Hepatocyte (in vitro differentiated cells): ENCODE measurements around the gene TNFAIP2. TPM values are rescaled to one million over a fixed set of nuclear protein-coding genes. Genes with fewer than 3 reads are reported as not detected.
A peak's percentile ranks its signal among the peaks of the same experiment; 100 is the strongest.
"Not testable (repeated sequence)": the region's sequence is repeated elsewhere in the genome, so short reads cannot be mapped to it uniquely, and the experiment has no call there.

Source experiments
- DNase-seq: peaks from one replicate; pipeline ENCODE4 v3.0.0-alpha.2; 2016; ENCODE audit warnings: low spot score
- H2AFZ ChIP-seq: fragments of 200-600 bp; sonication (generic); 2 replicates; pipeline ENCODE4 v1.6.0; 2016; ENCODE audit warnings: antibody characterized with exemption, mild to moderate bottlenecking
- H3K27ac ChIP-seq: fragments of 200-600 bp; sonication (generic); 2 replicates; pipeline ENCODE4 v1.5.1; 2016; ENCODE audit warnings: mild to moderate bottlenecking
- H3K27me3 ChIP-seq: fragments of 200-600 bp; sonication (generic); 2 replicates; pipeline ENCODE4 v1.6.1; 2016
- H3K36me3 ChIP-seq: fragments of 200-600 bp; sonication (generic); replicated peaks from 2 replicates; pipeline ENCODE4 v1.5.1; 2016; ENCODE audit warnings: low read depth; ENCODE audit not compliant: insufficient read depth
- H3K4me1 ChIP-seq: fragments of 200-600 bp; sonication (generic); 2 replicates; pipeline ENCODE4 v1.5.1; 2016; ENCODE audit warnings: mild to moderate bottlenecking, moderate library complexity; ENCODE audit not compliant: insufficient read depth
- H3K4me2 ChIP-seq: fragments of 200-600 bp; sonication (generic); 2 replicates; pipeline ENCODE4 v1.6.0; 2016
- H3K4me3 ChIP-seq: fragments of 200-600 bp; sonication (generic); 2 replicates; pipeline ENCODE4 v1.5.1; 2016; ENCODE audit warnings: mild to moderate bottlenecking
- H3K79me2 ChIP-seq: fragments of 200-600 bp; sonication (generic); 2 replicates; pipeline ENCODE4 v1.6.0; 2017; ENCODE audit warnings: mild to moderate bottlenecking
- H3K9me2 ChIP-seq: fragments of 200-600 bp; sonication (generic); replicated peaks from 2 replicates; pipeline ENCODE4 v1.6.0; 2017; ENCODE audit warnings: mild to moderate bottlenecking; ENCODE audit not compliant: insufficient read depth
- H3K9me3 ChIP-seq: fragments of 200-600 bp; sonication (generic); 2 replicates; pipeline ENCODE4 v1.5.1; 2016; ENCODE audit warnings: low read depth, mild to moderate bottlenecking
- H4K20me1 ChIP-seq: fragments of 200-600 bp; sonication (generic); 2 replicates; pipeline ENCODE4 v1.6.0; 2016; ENCODE audit warnings: mild to moderate bottlenecking; ENCODE audit not compliant: insufficient read depth, poor library complexity, severe bottlenecking
- EZH2 ChIP-seq: fragments of 200-600 bp; sonication (generic); IDR thresholded peaks from 2 replicates; pipeline ENCODE4 v1.6.1; 2016; ENCODE audit warnings: antibody characterized with exemption, mild to moderate bottlenecking, borderline replicate concordance
- EZH2phosphoT487 ChIP-seq: fragments of 200-600 bp; sonication (generic); IDR thresholded peaks from one replicate; pipeline ENCODE4 v1.6.1; 2018; ENCODE audit warnings: antibody characterized with exemption, mild to moderate bottlenecking, low read depth, moderate library complexity; ENCODE audit not compliant: unreplicated experiment, severe bottlenecking
- WGBS: methylation state at CpG from one replicate; pipeline ENCODE4 v1.1.6; 2016; ENCODE audit warnings: low lambda C conversion rate; ENCODE audit errors: missing lambda C conversion rate; 5-methylcytosine and 5-hydroxymethylcytosine counted together
- polyA plus RNA-seq: library from polyadenylated mRNA; unstranded; fragments of >200 nt; fragmentation: Nextera tagmentation; extraction: Ambion mirVana; gene quantifications from 2 replicates; pipeline ENCODE4 v1.2.1, GENCODE V29; 2016
- total RNA-seq: library from RNA; depleted of rRNA; stranded (reverse); fragments of >200 nt; gene quantifications from 2 replicates; pipeline ENCODE4 v1.2.3, GENCODE V29; 2014
- TF ChIP-seq, protein P1 (sequence below): fragments of 200-600 bp; sonication (generic); IDR thresholded peaks from 2 replicates; pipeline ENCODE4 v1.5.1; 2016; ENCODE audit warnings: antibody characterized with exemption, mild to moderate bottlenecking; ENCODE audit not compliant: poor library complexity

TNFAIP2 gene
- total and polyA plus RNA-seq, 2 experiments from 2014 or later = 14.2 to 16.0 TPM

DNA sequence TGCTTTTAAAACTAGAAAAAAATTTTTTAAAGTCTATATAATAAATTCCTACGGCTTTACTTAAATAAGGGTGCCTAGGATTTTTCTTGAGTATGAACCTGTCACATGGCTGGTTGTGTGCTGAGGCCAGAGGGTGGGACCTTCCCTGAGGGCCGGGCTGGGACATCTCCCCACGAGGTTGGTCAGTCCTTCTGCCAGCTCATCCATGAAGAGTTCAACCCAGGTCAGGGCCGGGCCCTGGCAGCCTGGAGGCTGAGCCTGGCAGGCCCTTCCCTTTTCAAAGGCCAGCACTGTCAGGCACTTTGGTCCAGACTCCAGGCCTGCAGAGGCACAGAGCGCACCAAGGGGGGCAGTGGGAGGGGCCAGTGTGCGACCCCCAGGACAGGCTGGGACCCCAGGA lies 31.7 kb downstream of the TNFAIP2 start:
- Histone ChIP-seq H3K9me2 (no peaks in the 10 kb centered on the region), H3K9me3 (no peaks in the 10 kb centered on the region), H3K27me3 (no peaks in the 10 kb centered on the region), H4K20me1 (no peaks in the 10 kb centered on the region), H3K4me3 (no peak overlapping the region), H3K79me2 (no peaks in the 10 kb centered on the region), H3K4me2 (no peak overlapping the region), H2AFZ (no peak overlapping the region), H3K27ac (no peak overlapping the region), H3K4me1 (peaks cover 10% of the 10 kb centered on the region), H3K36me3 (no peaks in the 10 kb centered on the region)
- WGBS = 73% methylated on average over 6 of the region's 6 CpGs
- peak; percentile 67 for DNase-seq
- TF ChIP-seq EZH2phosphoT487 (no peak), EZH2 (no peak)
- TF ChIP-seq, protein P1, sequence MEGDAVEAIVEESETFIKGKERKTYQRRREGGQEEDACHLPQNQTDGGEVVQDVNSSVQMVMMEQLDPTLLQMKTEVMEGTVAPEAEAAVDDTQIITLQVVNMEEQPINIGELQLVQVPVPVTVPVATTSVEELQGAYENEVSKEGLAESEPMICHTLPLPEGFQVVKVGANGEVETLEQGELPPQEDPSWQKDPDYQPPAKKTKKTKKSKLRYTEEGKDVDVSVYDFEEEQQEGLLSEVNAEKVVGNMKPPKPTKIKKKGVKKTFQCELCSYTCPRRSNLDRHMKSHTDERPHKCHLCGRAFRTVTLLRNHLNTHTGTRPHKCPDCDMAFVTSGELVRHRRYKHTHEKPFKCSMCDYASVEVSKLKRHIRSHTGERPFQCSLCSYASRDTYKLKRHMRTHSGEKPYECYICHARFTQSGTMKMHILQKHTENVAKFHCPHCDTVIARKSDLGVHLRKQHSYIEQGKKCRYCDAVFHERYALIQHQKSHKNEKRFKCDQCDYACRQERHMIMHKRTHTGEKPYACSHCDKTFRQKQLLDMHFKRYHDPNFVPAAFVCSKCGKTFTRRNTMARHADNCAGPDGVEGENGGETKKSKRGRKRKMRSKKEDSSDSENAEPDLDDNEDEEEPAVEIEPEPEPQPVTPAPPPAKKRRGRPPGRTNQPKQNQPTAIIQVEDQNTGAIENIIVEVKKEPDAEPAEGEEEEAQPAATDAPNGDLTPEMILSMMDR = no peak

DNA sequence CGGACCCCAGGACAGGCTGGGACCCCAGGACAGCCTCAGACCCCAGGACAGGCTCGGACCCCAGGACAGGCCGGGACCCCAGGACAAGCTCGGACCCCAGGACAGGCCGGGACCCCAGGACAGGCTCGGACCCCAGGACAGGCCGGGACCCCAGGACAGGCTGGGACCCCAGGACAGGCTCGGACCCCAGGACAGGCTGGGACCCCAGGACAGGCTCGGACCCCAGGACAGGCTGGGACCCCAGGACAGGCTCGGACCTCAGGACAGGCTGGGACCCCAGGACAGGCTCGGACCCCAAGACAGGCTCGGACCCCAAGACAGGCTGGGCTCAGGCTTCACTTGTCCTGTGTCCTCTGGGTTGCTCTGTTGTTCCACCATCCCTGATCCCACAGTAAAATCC lies 32.2 kb downstream of the TNFAIP2 start:
- not testable (repeated sequence) for H3K9me3 ChIP-seq, H4K20me1 ChIP-seq, H3K9me2 ChIP-seq, DNase-seq, H3K27me3 ChIP-seq, H2AFZ ChIP-seq, H3K4me2 ChIP-seq, H3K4me3 ChIP-seq, H3K27ac ChIP-seq, H3K79me2 ChIP-seq, H3K36me3 ChIP-seq
- H3K4me1 ChIP-seq = peaks cover 11% of the 10 kb centered on the region
- 99% methylated on average over 9 of the region's 12 CpGs for WGBS

DNA sequence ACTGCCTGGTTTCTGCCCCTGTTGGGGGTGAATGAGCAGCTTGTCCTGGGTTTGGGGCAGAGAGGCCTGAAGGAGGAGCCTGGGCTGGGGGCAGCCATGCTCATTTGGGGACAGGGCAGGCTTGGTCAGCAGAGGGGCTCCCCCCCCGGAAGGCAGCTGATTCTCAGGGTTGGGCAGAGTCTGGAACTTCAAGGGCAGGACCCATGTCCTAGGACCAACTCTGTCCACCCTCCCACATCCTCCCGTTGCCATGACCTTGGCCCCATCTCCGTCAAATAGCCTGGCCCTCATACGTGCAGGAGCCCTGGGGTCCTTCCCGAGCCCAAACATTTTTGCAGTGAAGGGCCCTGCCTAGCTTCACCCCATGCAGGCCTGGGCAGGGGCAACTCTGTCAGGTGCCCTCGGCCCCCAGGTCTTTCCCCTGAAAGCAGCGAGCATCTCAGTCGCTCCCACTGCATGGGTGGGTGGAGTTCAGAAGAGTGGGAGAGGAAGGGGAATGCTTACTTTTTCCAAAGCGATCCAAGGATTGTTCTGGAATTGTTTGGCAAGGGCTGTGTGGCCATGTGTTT lies 32.6 kb downstream of the TNFAIP2 start:
- Histone ChIP-seq H3K9me3 (no peaks in the 10 kb centered on the region), H3K27me3 (no peaks in the 10 kb centered on the region), H3K4me1 (peaks cover 11% of the 10 kb centered on the region), H3K9me2 (no peaks in the 10 kb centered on the region), H3K4me3 (no peak overlapping the region), H3K36me3 (no peaks in the 10 kb centered on the region), H3K4me2 (no peak overlapping the region), H3K27ac (no peak overlapping the region), H4K20me1 (no peaks in the 10 kb centered on the region), H3K79me2 (no peaks in the 10 kb centered on the region), H2AFZ (no peak overlapping the region)
- 91% methylated on average over 9 of the region's 9 CpGs for WGBS
- DNase-seq = no peak
- TF ChIP-seq EZH2 (no peak), EZH2phosphoT487 (no peak)
- TF ChIP-seq, protein P1 = no peak

DNA sequence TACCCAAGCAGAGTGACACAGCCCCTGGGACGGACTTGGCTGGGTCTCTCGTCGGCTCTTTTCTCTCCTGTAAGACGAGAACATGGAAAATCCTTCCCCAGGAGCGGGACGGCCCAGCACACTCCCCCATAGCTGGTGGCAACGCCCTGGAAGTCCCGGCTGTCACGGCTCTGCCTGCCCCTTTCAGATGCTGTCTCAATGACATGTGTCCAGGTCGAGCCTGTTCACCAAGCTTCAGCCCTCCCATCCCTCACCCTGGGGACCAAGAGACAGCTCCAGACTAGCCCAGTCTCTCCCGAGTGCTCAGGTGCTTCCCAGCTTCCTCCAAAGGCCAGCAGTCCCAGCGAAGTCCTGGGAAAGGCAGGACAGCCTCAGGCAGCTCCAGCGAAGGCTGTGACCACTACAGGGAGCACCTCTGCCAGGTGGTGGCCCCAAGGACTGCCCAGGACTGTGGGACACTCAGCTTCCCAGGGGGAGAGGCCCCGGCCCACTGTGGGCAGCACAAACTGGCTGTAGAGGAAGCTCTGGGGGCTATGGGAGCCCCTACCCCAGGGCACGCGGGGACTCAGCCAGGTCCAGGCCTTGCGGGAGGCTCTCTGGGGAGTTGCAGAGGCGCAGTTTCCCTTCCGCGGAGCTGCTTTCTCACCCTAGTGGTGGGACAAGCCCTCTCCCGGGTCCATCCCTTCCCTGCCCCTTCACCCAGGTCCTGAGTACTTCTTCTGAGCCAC lies 33.6 kb downstream of the TNFAIP2 start:
- no peaks in the 10 kb centered on the region for H4K20me1 ChIP-seq
- no peak overlapping the region for H3K27ac ChIP-seq
- no peak overlapping the region for H2AFZ ChIP-seq
- 79% methylated on average over 21 of the region's 21 CpGs for WGBS
- no peak overlapping the region for H3K4me2 ChIP-seq
- no peak for DNase-seq
- H3K27me3 ChIP-seq = no peaks in the 10 kb centered on the region
- H3K4me3 ChIP-seq = no peak overlapping the region
- no peaks in the 10 kb centered on the region for H3K9me2 ChIP-seq
- H3K9me3 ChIP-seq = no peaks in the 10 kb centered on the region
- H3K4me1 ChIP-seq = peaks cover 11% of the 10 kb centered on the region
- TF ChIP-seq EZH2phosphoT487 (no peak), EZH2 (no peak)
- TF ChIP-seq, protein P1 = no peak
- H3K79me2 ChIP-seq = no peaks in the 10 kb centered on the region
- H3K36me3 ChIP-seq = no peaks in the 10 kb centered on the region
